ENCODE data around the gene MYL3.
"Not testable (repeated sequence)": the region's sequence is repeated elsewhere in the genome, so short reads cannot be mapped to it uniquely, and the experiment has no call there.

The MYL3 gene

GRCh38 chr3:46863261-46863782 lies at the start of gene MYL3:
MYL3 (minus strand) TSS chr3:46863444; CDS start chr3:46863390, 54 bp downstream.
- DNase-seq = no peak

GRCh38 chr3:46912986-46913385 lies 49.7 kb upstream of the MYL3 start:
- DNase-seq = no peak

GRCh38 chr3:46910914-46911313 lies 47.7 kb upstream of the MYL3 start:
- DNase-seq = not testable (repeated sequence)

GRCh38 chr3:46910166-46910760 lies 47.0 kb upstream of the MYL3 start:
- no peak for DNase-seq

GRCh38 chr3:46909535-46910161 lies 46.4 kb upstream of the MYL3 start:
- peak; percentile 82 for DNase-seq

GRCh38 chr3:46908986-46909534 lies 45.8 kb upstream of the MYL3 start:
- DNase-seq = no peak

GRCh38 chr3:46908294-46908985 lies 45.2 kb upstream of the MYL3 start:
- no peak for DNase-seq

- no peak for DNase-seq
Observed at GRCh38 chr3:46907960-46908293, 44.7 kb upstream of the MYL3 start.

- DNase-seq = no peak
Observed at GRCh38 chr3:46907271-46907670, 44.0 kb upstream of the MYL3 start.

- no peak for DNase-seq
Observed at GRCh38 chr3:46906471-46907058, 43.3 kb upstream of the MYL3 start.

GRCh38 chr3:46905661-46906451 lies 42.6 kb upstream of the MYL3 start:
- DNase-seq = no peak

- no peak for DNase-seq
Observed at GRCh38 chr3:46905213-46905560, 41.9 kb upstream of the MYL3 start.

GRCh38 chr3:46904303-46905212 lies 41.3 kb upstream of the MYL3 start:
- DNase-seq = no peak

- DNase-seq = no peak
Observed at GRCh38 chr3:46903341-46904302, 40.4 kb upstream of the MYL3 start.

- DNase-seq = no peak
Observed at GRCh38 chr3:46902188-46902631, 39.0 kb upstream of the MYL3 start.

- DNase-seq = no peak
Observed at GRCh38 chr3:46901591-46902187, 38.4 kb upstream of the MYL3 start.

- no peak for DNase-seq
Observed at GRCh38 chr3:46901061-46901460, 37.8 kb upstream of the MYL3 start.

- DNase-seq = no peak
Observed at GRCh38 chr3:46900356-46900755, 37.1 kb upstream of the MYL3 start.

GRCh38 chr3:46900007-46900292 lies 36.7 kb upstream of the MYL3 start:
- DNase-seq = no peak
